GM21619 (cell line): ENCODE data around the gene LMNTD2.

ENCODE experiments used
- ATAC-seq: cut with Tn5 transposase; IDR thresholded peaks from one replicate; pipeline ENCODE4 v1.9.1; 2021; ENCODE audit not compliant: unreplicated experiment

The LMNTD2 gene, protein sequence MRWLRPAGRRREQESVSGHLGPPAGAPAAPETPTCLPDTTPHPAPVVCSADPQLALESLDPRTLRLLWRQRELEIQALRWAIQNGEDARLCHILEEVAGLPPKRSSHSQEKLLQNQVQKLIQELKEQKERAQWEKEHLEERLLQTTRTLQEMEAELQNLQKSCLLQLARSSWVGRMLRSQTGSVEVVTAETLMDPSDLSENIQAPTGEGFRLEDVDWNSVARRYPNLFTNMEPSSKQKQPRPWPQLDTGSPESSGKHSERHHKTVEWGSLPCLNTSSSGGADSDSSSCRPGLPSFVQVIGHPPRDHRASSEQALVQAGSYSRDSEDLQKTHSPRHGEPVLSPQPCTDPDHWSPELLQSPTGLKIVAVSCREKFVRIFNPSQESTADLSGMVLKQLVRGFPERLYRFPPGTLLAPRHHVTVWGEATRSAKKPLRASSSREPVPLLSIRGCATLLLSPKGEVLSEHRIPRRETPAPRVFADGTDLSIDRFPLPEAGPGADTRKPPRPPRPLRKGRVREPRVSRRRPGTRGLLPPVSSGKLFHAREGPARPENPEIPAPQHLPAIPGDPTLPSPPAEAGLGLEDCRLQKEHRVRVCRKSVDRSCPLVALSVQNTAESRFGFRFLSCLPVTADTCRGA

DNA sequence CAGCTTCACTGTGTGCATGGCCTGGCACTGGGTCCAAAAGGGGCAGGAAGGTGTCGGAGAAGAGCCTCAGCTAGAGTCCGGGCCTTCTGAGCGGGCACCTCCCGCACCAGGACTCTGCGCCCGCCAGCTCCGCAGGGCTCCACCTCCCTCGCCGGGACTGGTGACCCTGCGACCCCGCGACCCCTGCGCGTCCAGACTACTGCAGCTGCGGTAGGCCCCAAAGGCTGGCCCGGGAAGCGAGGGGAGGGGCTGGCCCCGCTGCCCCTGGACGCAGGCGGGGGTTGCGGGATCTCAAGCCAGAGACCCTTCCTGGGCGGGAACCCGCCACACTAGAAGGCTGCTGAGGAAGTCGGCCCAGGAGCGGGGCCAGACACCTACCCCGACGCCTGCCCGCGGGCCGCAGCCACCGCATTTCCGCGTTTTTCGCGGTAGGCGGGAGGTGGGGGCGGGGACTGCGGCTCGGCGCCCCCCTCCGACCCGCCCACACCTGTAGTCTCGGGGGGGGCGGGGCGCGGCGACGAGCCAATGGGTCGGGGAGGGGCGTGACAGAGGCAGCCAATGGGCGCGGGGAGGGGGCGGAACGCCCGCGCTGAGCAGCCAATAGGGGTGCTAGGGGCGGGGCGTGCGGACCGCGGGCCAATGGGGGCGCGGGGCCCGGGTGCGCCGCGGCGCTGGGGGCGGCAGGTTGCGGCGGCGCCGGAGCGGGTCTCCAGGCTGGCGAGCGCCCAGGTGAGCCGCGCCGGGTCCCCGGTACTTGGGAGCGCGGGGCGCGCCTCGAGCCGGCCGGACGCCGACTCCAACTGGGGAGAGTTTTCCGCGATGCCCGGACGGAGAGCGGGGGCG lies at the start of gene LMNTD2, which contains the start of gene RASSF7:
LMNTD2 (minus strand) TSS at position 434 of the 843 bp plus-strand sequence; CDS start at position 412, 22 bp downstream.
RASSF7 (plus strand) TSS at position 666 of the 843 bp plus-strand sequence. CDS start 799 bp downstream, outside the sequence.
- ATAC-seq: peak; percentile 61

DNA sequence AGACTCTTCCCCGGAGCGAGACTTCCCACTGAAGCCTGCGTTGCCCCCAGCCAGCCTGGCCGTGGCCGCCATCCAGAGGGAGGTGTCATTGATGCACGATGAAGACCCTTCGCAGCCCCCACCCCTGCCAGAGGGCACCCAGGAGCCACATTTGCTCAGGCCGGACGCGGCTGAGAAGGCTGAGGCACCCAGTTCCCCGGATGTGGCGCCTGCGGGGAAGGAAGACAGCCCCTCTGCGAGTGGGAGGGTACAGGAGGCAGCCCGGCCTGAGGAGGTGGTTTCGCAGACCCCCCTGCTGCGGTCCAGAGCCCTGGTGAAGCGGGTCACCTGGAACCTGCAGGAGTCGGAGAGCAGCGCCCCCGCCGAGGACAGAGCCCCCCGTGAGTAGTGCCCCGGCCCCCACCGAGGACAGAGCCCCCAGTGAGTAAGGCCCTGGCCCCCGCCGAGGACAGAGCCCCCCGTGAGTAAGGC lies 48.8 kb upstream of the LMNTD2 start:
- ATAC-seq: no peak

DNA sequence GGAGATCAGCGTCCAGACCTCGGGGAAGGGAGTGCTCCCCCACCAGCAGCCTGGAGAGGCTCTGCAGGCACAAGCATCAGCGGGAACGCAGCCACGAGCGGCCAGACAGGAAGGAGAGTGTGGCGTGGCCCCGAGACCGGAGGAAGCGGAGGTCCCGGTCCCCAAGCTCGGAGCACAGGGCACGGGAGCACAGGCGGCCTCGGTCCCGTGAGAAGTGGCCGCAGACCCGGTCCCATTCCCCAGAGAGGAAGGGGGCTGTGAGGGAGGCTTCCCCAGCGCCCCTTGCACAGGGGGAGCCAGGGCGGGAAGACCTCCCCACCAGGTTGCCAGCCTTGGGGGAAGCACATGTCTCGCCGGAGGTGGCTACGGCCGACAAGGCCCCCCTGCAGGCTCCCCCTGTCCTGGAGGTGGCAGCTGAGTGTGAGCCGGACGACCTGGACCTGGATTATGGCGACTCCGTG lies 48.3 kb upstream of the LMNTD2 start:
- ATAC-seq: no peak

DNA sequence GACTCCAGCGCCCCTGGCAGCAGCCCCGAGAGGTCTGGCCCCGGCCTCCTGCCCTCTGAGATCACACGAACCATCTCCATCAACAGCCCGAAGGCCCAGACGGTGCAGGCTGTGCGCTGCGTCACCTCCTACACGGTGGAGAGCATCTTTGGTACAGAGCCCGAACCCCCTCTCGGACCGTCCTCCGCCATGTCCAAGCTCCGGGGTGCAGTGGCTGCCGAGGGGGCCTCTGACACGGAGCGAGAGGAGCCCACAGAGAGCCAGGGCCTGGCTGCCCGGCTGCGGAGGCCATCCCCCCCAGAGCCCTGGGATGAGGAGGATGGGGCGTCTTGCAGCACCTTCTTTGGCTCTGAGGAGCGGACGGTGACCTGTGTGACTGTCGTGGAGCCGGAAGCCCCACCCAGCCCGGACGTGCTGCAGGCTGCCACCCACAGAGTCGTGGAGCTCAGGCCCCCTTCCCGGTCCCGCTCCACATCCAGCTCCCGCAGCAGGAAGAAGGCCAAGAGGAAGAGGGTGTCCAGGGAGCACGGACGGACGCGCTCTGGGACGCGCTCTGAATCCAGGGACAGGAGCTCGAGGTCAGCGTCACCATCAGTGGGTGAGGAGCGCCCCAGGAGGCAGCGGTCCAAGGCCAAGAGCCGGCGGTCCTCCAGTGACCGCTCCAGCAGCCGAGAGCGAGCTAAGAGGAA lies 47.6 kb upstream of the LMNTD2 start:
- no peak for ATAC-seq

DNA sequence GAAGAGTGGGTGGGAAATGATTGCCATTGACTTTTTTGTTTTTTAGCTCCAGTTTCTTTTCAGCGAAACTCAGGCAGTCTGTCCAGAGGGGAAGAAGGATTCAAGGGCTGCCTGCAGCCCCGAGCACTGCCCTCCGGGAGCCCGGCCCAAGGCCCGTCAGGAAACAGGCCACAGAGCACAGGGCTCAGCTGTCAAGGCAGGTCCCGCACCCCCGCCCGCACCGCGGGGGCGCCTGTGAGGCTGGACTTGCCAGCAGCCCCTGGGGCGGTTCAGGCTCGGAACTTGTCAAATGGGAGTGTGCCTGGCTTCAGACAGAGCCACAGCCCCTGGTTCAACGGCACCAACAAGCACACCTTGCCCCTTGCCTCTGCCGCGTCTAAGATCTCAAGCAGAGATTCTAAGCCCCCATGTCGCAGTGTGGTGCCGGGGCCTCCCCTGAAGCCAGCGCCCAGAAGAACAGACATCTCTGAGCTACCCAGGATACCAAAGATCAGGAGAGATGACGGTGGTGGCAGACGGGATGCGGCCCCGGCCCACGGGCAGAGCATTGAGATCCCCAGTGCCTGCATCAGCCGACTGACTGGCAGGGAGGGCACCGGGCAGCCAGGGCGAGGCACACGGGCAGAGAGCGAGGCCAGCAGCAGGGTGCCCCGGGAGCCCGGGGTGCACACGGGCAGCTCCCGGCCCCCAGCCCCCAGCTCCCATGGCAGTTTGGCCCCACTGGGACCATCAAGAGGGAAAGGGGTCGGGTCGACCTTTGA lies 46.7 kb upstream of the LMNTD2 start:
- ATAC-seq: no peak

DNA sequence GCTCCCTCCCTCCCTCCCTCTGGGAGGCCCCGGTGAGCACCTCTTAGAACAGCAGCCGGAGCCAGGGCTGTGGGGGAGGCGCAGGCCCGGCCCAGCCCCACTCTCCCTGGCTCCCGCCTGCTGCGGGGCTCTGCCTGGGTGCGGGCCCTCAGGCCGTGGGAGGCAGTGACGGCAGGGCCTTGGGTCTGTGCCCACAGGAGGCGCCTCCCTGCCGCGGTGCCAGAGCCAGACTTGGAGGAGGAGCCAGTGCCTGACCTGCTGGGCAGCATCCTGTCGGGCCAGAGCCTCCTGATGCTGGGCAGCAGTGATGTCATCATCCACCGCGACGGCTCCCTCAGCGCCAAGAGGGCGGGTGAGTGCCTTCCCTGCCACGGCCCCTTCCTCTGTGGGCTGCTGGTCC lies 45.7 kb upstream of the LMNTD2 start:
- no peak for ATAC-seq

DNA sequence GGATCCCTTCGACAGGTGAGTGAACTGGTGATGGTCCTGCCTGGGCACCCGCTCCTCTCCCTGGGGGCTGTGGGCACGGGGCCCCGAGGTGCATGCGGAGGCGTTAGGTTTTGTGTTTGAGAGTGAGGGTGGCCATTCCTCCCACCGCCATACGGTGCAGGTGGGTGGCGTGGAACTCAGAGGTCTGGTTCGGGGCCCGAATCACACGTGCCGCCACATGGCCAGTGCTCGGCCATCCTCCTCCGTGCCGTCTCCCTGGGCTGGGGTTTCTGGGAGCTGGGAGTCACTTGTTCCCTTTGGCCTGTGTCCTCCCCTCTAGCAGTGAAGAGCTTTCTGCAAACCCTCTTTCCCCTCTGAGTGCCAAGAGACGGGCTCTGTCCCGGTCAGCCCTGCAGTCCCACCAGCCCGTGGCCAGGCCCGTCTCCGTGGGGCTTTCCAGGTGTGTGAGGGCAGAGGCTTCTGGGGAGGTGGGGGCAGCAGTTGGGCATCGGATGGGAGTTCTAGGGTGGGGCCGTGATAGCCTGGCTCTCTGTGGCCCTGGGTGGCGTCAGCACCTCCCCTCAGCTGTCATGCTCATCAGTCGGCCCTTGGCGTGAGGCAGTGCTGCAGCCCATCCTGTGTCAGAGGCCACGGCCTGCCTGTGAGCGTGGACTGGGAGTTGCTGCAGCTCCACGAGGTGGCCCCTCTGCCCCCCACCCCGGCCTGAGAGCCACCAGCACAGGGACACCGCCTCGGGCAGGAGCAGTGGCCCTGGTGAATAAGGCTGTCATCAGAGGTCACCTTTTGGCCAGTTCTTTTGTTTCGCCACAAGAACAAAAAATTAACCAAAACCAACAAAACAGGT lies 45.0 kb upstream of the LMNTD2 start:
- no peak for ATAC-seq

DNA sequence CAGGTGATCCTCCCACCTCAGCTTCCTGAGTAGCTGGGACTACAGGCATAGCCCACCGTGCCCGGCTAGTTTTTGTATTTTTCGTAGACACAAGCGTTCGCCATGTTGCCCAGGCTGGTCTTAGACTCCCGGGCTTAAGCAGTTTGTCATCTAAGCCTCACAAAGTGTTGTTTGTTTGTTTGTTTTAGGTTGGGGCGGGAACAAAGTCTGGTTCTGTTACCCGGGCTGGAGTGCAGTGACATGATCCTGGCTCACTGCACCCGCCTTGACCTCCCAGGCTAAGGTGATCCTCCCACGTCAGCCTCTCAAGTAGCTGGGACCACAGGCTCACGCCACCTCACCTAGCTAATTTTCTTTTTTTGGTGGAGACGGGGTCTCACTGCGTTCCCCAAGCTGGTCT lies 42.6 kb upstream of the LMNTD2 start:
- ATAC-seq: no peak

DNA sequence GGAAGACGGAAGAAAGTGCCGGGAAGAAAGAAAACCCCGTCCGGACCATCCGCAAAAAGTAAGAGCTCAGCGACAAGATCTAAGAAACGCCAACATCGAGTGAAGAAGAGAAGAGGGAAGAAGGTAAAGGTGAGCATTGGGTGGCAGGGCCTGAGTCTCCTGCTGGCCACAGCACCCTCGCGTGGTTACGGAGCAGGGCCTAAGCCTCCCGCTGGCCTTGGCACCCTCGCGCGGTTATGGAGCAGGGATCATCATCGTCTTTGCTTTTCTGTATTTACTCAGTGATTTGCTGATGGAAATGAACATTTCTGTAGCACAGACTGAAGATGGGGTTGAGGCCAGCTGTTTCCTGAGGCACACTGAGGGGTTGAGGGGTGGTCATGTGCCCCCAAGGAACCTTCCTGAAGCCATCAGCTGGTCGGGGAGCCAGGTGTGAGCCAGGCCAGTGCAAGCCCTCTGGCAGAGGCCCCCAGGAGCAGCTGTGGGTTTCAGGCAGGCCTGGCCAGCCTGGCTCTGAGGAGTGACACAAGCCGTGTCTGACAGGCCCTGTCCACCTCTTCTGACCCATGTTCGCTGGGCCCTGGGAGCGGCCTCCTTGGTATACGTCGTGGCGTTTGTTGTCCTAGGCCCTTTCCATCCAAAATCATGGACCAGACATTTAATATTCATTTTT lies 41.2 kb upstream of the LMNTD2 start:
- ATAC-seq: no peak

DNA sequence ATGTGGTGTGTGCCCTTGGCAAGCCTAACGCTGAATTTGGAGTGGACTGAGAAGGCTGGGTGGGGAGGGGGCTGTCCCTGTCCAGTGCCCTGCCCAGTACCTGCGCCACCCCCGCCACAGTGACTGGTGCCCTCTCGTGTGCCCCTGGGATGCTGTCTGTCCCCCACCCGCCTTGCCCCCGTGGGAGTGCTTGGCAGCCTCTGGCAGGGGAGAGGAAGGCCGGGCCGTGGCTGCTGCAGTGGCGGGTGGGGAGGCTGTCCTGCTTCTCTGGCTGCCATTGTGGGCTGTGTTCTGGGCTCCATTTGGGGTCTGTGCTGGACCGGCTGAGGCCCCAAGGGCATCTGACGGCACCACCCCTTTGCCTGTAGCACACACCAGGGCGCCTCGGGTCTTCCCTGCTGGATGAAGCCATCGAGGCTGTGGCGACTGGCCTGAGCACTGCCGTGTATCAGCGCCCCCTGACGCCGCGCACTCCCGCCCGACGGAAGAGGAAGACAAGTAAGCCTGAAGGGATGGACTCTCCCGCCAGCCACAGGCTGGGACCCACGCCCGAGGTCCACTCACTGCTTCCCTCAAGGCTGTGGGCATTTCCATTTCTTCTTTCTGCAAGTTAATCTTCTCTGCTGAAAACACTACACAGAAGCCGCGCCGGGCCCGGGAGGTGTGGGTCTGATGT lies 37.6 kb upstream of the LMNTD2 start:
- ATAC-seq: no peak

DNA sequence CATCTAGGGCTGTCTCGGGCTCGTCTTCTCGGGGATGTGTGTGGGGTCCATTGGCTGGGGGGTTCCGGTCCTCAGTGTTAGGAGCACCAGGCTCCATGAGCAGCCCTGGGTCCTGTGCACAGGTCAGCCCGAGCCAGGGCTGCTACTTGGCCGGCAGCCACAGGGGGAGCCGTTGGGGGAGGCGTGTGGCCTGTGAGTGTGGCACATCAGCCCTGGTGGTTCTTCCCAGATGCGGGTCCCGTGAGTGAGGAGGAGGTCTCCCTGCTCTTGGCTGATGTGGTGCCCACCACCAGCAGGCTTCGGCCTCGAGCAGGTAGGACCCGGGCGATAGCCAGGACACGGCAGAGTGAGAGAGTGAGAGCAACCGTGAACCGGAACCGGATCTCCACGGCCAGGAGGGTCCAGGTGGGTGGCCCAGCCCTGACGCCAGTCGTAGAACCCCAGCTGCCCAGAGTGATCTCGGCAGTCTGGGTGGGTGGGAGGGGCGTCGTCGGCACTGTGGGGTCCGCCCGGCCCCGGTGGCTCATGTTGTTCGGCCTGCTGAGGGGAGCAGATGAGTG lies 36.7 kb upstream of the LMNTD2 start:
- no peak for ATAC-seq

DNA sequence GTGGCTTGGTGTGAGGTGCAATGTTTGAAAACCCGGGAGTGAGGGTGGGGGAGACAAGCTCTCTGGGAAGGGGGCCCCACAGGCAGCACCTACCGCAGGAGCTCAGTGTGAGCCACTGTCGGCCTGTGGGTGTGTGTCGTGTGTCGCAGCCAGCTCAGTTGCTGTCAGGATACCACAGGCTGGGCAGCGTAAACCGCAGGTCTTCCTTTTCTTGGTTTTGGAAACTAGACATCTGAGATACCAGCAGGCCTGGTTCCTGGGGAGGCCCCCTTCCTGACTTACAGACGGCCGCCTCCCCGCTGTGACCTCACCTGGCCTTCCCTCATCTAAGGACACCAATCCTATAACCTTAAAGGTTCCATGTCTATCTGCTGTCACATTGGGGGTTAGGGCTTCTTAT lies 35.8 kb upstream of the LMNTD2 start:
- ATAC-seq: no peak

DNA sequence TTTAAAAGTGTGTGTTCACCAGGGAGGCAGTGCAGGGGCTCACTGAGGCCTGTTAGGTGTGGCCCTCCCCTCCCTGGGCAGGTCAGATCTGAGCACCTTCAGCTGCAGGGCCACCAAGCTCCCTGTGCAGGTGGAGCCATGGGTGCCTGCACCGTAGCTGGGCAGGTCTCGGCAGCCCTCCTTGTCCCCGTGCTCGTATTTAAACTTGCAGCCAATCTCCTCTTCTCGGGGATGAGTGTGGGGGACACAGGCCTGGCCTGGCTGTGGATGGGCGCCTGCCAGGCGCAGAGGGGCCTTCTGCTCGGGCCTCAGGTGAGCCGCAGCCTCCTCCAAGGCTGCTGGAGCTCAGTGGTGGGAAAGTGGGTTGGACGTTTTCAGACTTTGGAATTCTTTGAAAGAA lies 34.9 kb upstream of the LMNTD2 start:
- ATAC-seq: no peak

DNA sequence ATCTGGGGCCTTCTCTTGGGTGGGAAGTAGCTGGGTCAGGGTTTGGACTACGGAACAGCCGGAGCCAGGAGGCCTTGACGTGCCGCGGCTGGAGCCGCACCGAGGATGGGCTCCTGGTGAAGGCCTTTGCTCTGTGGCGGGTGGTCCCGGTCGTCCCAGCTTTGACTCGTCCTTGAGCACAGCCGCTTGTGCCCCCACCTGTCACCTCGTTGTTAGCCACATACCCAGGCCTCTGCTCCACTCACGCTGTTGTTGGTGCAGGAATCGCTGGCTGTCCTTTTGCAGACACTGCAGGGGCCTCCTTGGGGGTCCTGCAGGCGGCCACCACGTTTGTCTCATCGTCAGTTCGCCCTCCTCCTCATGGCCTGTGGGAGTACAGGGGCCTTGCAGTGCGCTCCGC lies 32.8 kb upstream of the LMNTD2 start:
- no peak for ATAC-seq

DNA sequence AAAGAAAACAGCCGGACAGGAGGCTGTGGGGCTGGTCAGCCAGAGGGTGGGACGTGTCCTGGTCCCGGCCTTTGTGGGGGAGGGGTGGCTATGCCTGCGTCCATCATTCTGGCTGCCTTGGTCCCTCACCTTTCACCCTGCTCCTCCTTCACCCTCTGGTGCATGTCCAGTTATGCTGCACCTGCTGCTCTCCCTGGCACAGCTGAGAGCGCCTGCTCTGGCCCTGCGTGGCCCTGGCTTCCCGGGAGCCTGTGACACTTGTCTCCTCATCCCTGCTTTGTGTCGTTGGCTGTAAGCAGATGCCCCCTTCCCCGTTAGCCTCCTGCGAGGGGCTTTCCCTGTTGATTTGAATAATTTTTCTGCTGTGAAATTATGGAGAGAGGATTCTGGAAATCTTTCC lies 32.4 kb upstream of the LMNTD2 start:
- ATAC-seq: no peak

DNA sequence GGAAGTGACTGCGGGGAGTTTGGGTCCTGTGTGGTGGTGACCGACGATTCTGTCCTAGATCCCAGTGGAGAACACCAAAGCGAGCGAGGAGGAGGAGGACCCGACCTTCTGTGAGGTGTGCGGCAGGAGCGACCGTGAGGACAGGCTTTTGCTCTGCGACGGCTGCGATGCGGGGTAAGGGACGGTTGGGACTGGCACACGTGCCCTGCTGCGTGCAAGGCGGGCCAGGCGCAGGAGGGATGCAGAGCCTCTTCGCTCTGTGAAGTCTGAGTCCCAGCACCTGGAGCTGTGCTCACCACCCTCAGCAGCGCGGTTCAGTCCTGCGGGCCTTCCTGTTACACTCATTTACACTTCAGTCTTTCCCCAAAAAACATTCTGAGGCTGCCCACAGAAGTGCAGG lies 32.0 kb upstream of the LMNTD2 start:
- ATAC-seq: no peak

DNA sequence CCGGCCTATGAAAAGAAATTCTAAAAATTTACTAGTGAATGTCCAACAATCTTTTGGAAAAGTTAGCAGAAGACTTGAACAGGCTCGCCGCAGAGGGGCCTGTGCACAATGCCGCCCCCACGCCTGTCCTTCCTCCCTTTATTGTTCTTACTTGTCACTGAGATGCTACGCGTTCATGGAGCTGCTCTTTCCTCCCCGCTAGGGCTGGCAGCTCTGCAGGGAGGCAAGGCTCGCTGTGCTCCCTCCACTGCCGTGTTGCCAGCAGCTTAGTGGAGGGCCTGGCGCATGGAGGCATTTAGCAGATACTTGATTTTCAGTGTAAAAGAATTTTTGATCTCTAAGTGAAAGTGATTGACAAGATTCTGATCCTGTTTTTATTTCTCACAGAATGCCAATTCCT lies 30.5 kb upstream of the LMNTD2 start:
- ATAC-seq: no peak

DNA sequence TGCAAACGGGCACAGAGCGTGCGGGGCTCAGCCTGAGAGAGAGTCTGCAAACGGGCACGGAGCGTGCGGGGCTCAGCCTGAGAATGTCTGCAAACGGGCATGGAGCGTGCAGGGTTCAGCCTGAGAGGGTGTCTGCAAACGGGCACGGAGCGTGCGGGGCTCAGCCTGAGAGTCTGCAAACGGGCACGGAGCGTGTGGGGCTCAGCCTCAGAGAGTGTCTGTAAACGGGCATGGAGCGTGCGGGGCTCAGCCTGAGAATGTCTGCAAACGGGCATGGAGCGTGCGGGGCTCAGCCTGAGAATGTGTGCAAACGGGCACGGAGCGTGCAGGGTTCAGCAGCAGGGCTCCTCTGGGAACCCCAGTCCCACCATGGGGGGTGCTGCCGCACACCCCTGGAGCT lies 29.3 kb upstream of the LMNTD2 start:
- no peak for ATAC-seq
